ENCODE data around the gene DCAF5. TPM values are rescaled to one million over a fixed set of nuclear protein-coding genes. Genes with fewer than 3 reads are reported as not detected.
"Not testable (repeated sequence)": the region's sequence is repeated elsewhere in the genome, so short reads cannot be mapped to it uniquely, and the experiment has no call there.

DCAF5 gene
- total RNA-seq, 1 experiment from 2014 or later, result 23.5 TPM

DNA sequence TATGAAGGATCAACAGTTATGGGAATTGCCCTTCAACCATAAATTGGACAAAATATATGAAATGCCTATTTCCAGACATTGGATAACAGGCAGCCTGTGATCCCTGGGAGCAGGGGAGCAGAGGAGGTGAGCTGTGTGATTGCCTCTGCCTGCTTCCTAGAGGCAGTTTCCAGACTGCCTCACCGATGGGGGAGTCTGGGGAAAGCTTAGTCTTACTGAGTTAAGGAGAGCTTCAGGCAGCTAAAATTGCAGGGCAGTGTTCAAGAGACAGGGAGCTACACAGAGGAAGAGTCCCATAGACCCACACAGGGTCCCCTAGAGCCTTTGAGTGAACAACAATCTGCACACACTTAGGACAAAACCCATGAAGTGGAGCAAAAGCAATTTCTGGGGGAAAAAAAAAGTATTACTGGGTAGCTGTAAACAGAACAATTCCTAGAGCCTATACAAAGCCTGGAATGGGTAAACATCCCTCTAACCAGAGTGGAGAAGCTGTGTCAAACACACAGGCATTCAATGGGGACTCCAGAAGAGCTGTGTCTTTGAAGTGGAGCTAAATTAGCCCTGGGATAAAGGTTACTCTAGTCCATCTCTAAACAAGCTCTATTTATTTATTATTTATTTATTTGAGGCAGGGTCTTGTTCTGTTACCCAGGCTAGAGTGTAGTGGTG, 125.5 kb downstream of the DCAF5 start:
- CTCF ChIA-PET, result interaction anchor here (1.6 kb wide), 1 partner anchor 22 kb away, joined by 4 read pairs; no protein-coding TSS in a partner anchor
- TF ChIP-seq, protein P1, sequence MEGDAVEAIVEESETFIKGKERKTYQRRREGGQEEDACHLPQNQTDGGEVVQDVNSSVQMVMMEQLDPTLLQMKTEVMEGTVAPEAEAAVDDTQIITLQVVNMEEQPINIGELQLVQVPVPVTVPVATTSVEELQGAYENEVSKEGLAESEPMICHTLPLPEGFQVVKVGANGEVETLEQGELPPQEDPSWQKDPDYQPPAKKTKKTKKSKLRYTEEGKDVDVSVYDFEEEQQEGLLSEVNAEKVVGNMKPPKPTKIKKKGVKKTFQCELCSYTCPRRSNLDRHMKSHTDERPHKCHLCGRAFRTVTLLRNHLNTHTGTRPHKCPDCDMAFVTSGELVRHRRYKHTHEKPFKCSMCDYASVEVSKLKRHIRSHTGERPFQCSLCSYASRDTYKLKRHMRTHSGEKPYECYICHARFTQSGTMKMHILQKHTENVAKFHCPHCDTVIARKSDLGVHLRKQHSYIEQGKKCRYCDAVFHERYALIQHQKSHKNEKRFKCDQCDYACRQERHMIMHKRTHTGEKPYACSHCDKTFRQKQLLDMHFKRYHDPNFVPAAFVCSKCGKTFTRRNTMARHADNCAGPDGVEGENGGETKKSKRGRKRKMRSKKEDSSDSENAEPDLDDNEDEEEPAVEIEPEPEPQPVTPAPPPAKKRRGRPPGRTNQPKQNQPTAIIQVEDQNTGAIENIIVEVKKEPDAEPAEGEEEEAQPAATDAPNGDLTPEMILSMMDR (IDR thresholded peaks at IDR 0.05; ENCODE audit: unreplicated experiment), result no peak
- no peak overlapping the region for H3K4me3 Mint-ChIP-seq (ENCODE audit: low read depth, unreplicated experiment)
- intact Hi-C loops (cut with micrococcal nuclease; ENCODE audit: unreplicated experiment), result no loop called here
- H3K27ac Mint-ChIP-seq (ENCODE audit: unreplicated experiment), result no peak overlapping the region
- BruUV-seq (replicated peaks), result no TSS peak
- H3K4me1 Mint-ChIP-seq (ENCODE audit: low read depth, unreplicated experiment), result no peaks in the 10 kb centered on the region
- H3K36me3 Mint-ChIP-seq (ENCODE audit: insufficient read depth, unreplicated experiment), result no peaks in the 10 kb centered on the region
- no peaks in the 10 kb centered on the region for H3K9me3 Mint-ChIP-seq (ENCODE audit: low read depth, unreplicated experiment)
- no peaks in the 10 kb centered on the region for H3K27me3 Mint-ChIP-seq (ENCODE audit: unreplicated experiment)
- DNase-seq, result no peak

DNA sequence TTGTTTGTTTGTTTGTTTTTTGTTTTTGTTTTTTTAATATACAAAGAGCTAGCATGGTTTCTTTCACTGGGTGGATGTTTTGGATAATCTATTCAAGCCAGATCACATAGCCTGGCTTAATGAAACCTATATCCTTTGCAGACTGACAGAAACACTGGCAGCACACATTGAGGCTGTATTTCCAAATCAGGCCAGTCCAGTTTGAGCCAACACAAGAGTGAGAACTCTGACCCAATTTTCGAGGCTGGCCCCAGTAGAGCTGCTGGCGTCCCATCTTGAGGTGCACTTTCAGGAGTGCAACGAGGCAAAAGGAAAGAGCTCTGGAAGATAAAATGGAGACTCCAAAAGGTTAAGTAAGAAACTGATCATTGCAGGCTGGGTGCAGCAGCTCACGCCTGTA, 129.9 kb downstream of the DCAF5 start:
- H3K27ac Mint-ChIP-seq (ENCODE audit: unreplicated experiment), result no peak overlapping the region
- TF ChIP-seq, protein P1 (IDR thresholded peaks at IDR 0.05; ENCODE audit: unreplicated experiment), result no peak
- no peak for DNase-seq
- H3K9me3 Mint-ChIP-seq (ENCODE audit: low read depth, unreplicated experiment), result no peaks in the 10 kb centered on the region
- no peaks in the 10 kb centered on the region for H3K4me1 Mint-ChIP-seq (ENCODE audit: low read depth, unreplicated experiment)
- H3K27me3 Mint-ChIP-seq (ENCODE audit: unreplicated experiment), result no peaks in the 10 kb centered on the region
- intact Hi-C loops (cut with micrococcal nuclease; ENCODE audit: unreplicated experiment), result no loop called here
- CTCF ChIA-PET, result no interaction called here
- BruUV-seq (replicated peaks), result no TSS peak
- H3K36me3 Mint-ChIP-seq (ENCODE audit: insufficient read depth, unreplicated experiment), result no peaks in the 10 kb centered on the region
- no peak overlapping the region for H3K4me3 Mint-ChIP-seq (ENCODE audit: low read depth, unreplicated experiment)

DNA sequence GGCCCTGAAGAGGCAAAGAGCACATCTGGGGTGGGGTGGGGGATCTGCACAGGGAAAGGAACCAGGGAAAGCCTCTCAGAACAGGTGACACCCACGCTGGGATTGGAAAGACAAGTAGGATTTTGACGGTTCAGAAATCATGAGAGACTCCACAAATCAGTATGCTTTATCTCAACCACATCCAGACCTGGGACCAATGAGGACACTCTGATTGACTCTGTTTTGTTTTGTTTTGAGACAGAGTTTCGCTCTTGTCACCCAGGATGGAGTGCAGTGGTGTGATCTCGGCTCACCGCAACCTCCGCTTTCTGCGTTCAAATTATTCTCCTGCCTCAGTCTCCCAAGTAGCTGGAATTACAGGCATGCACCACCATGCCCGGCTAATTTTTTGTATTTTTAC, 130.8 kb downstream of the DCAF5 start:
- H3K27me3 Mint-ChIP-seq (ENCODE audit: unreplicated experiment); CTCF ChIA-PET; H3K9me3 Mint-ChIP-seq (ENCODE audit: low read depth, unreplicated experiment); H3K4me1 Mint-ChIP-seq (ENCODE audit: low read depth, unreplicated experiment); DNase-seq; H3K36me3 Mint-ChIP-seq (ENCODE audit: insufficient read depth, unreplicated experiment); H3K27ac Mint-ChIP-seq (ENCODE audit: unreplicated experiment); BruUV-seq (replicated peaks); H3K4me3 Mint-ChIP-seq (ENCODE audit: low read depth, unreplicated experiment); intact Hi-C loops (cut with micrococcal nuclease; ENCODE audit: unreplicated experiment): not testable (repeated sequence)

DNA sequence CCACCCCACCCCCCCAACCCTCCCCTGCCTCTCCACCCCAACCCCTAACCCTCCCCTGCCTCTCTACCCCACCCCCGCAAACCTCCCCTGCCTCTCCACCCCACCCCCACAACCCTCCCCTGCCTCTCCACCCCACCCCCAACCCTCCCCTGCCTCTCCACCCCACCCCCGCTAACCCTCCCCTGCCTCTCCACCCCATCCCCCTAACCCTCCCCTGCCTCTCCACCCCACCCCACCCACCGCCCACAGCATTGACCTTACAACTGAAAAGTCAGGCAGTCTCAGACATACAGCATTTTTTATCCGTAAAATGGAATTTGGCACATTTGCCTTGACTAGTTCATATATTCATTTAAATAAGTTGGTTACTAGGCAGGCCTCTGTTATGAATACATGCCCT, 135.2 kb downstream of the DCAF5 start:
- H3K27ac Mint-ChIP-seq (ENCODE audit: unreplicated experiment), result no peak overlapping the region
- CTCF ChIA-PET, result no interaction called here
- no TSS peak for BruUV-seq (replicated peaks)

DNA sequence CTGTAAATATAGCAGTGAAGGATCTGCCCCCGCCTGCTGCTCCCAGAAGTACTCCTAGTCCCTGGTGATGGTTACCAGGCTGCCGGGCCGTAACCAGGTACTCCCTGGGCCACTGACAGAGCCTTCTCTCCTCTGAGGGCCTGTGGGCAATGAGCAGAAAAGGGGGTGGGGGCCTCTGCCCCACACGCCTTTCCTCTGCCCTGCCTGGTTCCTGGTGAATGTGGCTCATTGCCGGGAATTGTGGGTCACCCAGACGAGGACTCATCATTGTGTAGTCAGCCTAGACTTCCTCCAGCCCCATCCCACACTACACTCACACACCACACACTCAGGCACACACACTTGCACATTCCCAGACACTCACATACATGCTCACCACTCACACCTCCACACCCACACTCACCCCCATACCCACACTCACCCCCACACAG, 138.1 kb downstream of the DCAF5 start:
- H3K27me3 Mint-ChIP-seq (ENCODE audit: unreplicated experiment), result no peaks in the 10 kb centered on the region
- H3K9me3 Mint-ChIP-seq (ENCODE audit: low read depth, unreplicated experiment), result no peaks in the 10 kb centered on the region
- no peak overlapping the region for H3K27ac Mint-ChIP-seq (ENCODE audit: unreplicated experiment)
- TF ChIP-seq, protein P1 (IDR thresholded peaks at IDR 0.05; ENCODE audit: unreplicated experiment), result no peak
- H3K4me1 Mint-ChIP-seq (ENCODE audit: low read depth, unreplicated experiment), result peaks cover 17% of the 10 kb centered on the region
- no TSS peak for BruUV-seq (replicated peaks)
- CTCF ChIA-PET, result no interaction called here
- peaks cover 6% of the 10 kb centered on the region for H3K36me3 Mint-ChIP-seq (ENCODE audit: insufficient read depth, unreplicated experiment)
- intact Hi-C loops (cut with micrococcal nuclease; ENCODE audit: unreplicated experiment), result no loop called here
- H3K4me3 Mint-ChIP-seq (ENCODE audit: low read depth, unreplicated experiment), result no peak overlapping the region
- DNase-seq, result no peak

More for the DNA sequence above, 135.2 kb downstream of the DCAF5 start:
- intact Hi-C loops (cut with micrococcal nuclease; ENCODE audit: unreplicated experiment), result no loop called here
- no peak for DNase-seq
- TF ChIP-seq, protein P1 (IDR thresholded peaks at IDR 0.05; ENCODE audit: unreplicated experiment), result no peak
- H3K27me3 Mint-ChIP-seq (ENCODE audit: unreplicated experiment), result no peaks in the 10 kb centered on the region
- H3K4me1 Mint-ChIP-seq (ENCODE audit: low read depth, unreplicated experiment), result peaks cover 17% of the 10 kb centered on the region
- H3K9me3 Mint-ChIP-seq (ENCODE audit: low read depth, unreplicated experiment), result no peaks in the 10 kb centered on the region
- H3K36me3 Mint-ChIP-seq (ENCODE audit: insufficient read depth, unreplicated experiment), result peaks cover 6% of the 10 kb centered on the region
- no peak overlapping the region for H3K4me3 Mint-ChIP-seq (ENCODE audit: low read depth, unreplicated experiment)

Data from Calu3 (cell line).